GM12892 (cell line): ENCODE results near the gene HORMAD2.

Source experiments
- POLR2A ChIP-seq: IDR thresholded peaks from 2 replicates; pipeline ENCODE4 v1.6.1; 2011; ENCODE audit warnings: low read depth, low read length, control low read depth
- POLR2AphosphoS5 ChIP-seq: IDR thresholded peaks from 2 replicates; pipeline ENCODE4 v1.6.1; 2011; ENCODE audit warnings: low read depth, low read length, control low read depth

DNA sequence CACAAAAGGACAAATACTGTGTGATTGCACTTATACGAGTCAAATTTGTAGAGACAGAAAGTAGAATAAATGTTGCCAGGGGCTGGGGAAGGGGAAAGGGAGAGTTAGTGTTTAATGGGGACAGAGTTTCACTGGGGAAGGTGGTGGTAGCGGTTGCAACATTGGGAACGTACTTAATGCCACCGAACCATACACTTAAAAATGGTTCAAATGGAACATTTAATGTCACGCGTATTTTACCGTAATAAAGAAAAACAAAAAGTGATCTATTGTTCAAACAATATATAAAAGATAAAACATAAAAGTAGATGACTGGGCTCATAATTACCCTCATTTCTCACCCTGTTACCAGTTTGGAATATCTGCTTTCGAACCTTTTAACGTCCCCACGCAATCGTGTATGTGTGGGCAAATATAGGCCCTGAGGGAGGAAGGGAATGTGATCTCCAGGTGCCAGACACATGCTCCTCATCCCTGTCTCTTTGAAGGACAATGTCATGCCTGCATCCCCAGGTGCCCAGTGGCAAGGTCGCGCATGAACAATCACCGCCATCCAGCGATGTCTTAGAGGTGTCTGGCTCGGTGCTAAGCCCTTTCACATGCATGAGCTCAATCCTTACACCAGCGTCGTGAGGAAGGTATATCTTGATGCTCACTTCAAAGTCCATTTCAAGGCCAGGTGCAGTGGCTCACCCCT is 131.0 kb downstream of the HORMAD2 start:
- TF ChIP-seq POLR2AphosphoS5 (no peak), POLR2A (no peak)
